IMR-90 (cell line): ENCODE results near the gene SNX5. TPM values are rescaled to one million over a fixed set of nuclear protein-coding genes. Genes with fewer than 3 reads are reported as not detected.

Source experiments
- ATAC-seq: fragments of 200-7000 bp; cut with Tn5 transposase; 2 replicates; pipeline ENCODE4 v1.9.1; 2020; ENCODE audit warnings: low read depth, mild to moderate bottlenecking, moderate library complexity
- Bru-seq: library from RNA; stranded (reverse); fragments of 400-500 nt; gene quantifications from one replicate; lab custom pipeline; 2021; lab: Mats Ljungman, UMichigan
- BruChase-seq, 2 experiments: library from RNA; stranded (reverse); fragments of 400-500 nt; gene quantifications; one replicate each; lab custom pipeline; 2021; lab: Mats Ljungman, UMichigan
- BruUV-seq: library from RNA; stranded (reverse); fragments of 400-500 nt; replicated peaks from 2 replicates; lab custom pipeline; 2021; lab: Mats Ljungman, UMichigan
- CTCF ChIA-PET: fragments of 300-600 bp; formaldehyde crosslinking; extraction: SDS; loops from one replicate; lab custom pipeline; 2021; ENCODE audit warnings: antibody characterized with exemption; lab: Yijun Ruan, JAX
- POLR2A ChIA-PET: fragments of 300-600 bp; sonication (Branson Sonifier 250); formaldehyde crosslinking; loops from one replicate; lab custom pipeline; 2022; ENCODE audit warnings: antibody characterized with exemption; ENCODE audit not compliant: unreplicated experiment; lab: Charles Lee
- DNase-seq: peaks from one replicate; pipeline ENCODE4 v3.0.0; 2013
- H2AFZ ChIP-seq: replicated peaks from 2 replicates; pipeline ENCODE3; 2013; ENCODE audit warnings: low read length, mild to moderate bottlenecking; ENCODE audit not compliant: poor library complexity
- H2AK5ac ChIP-seq: 2 replicates; pipeline ENCODE4 v1.6.1; 2013; ENCODE audit warnings: low read depth, low read length, inconsistent platforms
- H2AK9ac ChIP-seq: replicated peaks from 2 replicates; pipeline ENCODE3; 2013; ENCODE audit warnings: mild to moderate bottlenecking, low read depth, low read length, moderate library complexity; ENCODE audit not compliant: poor library complexity
- H2BK120ac ChIP-seq: 2 replicates; pipeline ENCODE4 v1.6.1; 2013; ENCODE audit warnings: low read depth, low read length, inconsistent platforms
- H2BK15ac ChIP-seq: 3 replicates; pipeline ENCODE4 v1.6.1; 2013; ENCODE audit warnings: low read depth, low read length, inconsistent platforms
- H2BK20ac ChIP-seq: 2 replicates; pipeline ENCODE4 v1.6.1; 2013; ENCODE audit warnings: low read depth, mild to moderate bottlenecking, inconsistent platforms, low read length, moderate library complexity
- H2BK5ac ChIP-seq: 2 replicates; pipeline ENCODE4 v1.6.1; 2013; ENCODE audit warnings: mild to moderate bottlenecking, low read depth, low read length, inconsistent platforms; ENCODE audit not compliant: poor library complexity, severe bottlenecking
- H3K14ac ChIP-seq: replicated peaks from 2 replicates; pipeline ENCODE4 v1.6.1; 2013; ENCODE audit warnings: low read depth, low read length, inconsistent platforms
- H3K18ac ChIP-seq: 2 replicates; pipeline ENCODE4 v1.6.1; 2013; ENCODE audit warnings: low read depth, low read length, control low read depth
- H3K23ac ChIP-seq: 2 replicates; pipeline ENCODE4 v1.6.1; 2013; ENCODE audit warnings: low read depth, low read length, inconsistent platforms
- H3K27ac ChIP-seq: 2 replicates; pipeline ENCODE4 v1.5.1; 2013; ENCODE audit warnings: mild to moderate bottlenecking, control low read depth, low read length; ENCODE audit not compliant: insufficient read depth
- H3K27me3 ChIP-seq: 2 replicates; pipeline ENCODE4 v1.6.1; 2013; ENCODE audit warnings: low read length; ENCODE audit not compliant: control insufficient read depth, insufficient read depth
- H3K36me3 ChIP-seq: 2 replicates; pipeline ENCODE4 v1.6.1; 2013; ENCODE audit warnings: low read length, mixed read lengths; ENCODE audit not compliant: control insufficient read depth, insufficient read depth
- H3K4ac ChIP-seq: 2 replicates; pipeline ENCODE4 v1.6.1; 2013; ENCODE audit warnings: low read depth, low read length, inconsistent platforms
- H3K4me1 ChIP-seq: 2 replicates; pipeline ENCODE4 v1.6.1; 2013; ENCODE audit warnings: low read length, mixed read lengths; ENCODE audit not compliant: control insufficient read depth, insufficient read depth
- H3K4me2 ChIP-seq: 2 replicates; pipeline ENCODE4 v1.6.1; 2013; ENCODE audit warnings: low read depth, mild to moderate bottlenecking, control low read depth, low read length, moderate library complexity
- H3K4me3 ChIP-seq: 2 replicates; pipeline ENCODE4 v1.5.1; 2013; ENCODE audit warnings: low read depth, mild to moderate bottlenecking, control low read depth, low read length, moderate library complexity; ENCODE audit not compliant: insufficient read depth
- H3K56ac ChIP-seq: 2 replicates; pipeline ENCODE4 v1.6.1; 2013; ENCODE audit warnings: low read length, inconsistent platforms; ENCODE audit not compliant: insufficient read depth; ENCODE audit errors: extremely low read depth
- H3K79me1 ChIP-seq, 2 experiments: 2 replicates each; pipeline ENCODE4 v1.6.1; 2013; ENCODE audit warnings: low read length in 2 of 2, inconsistent platforms in 1 of 2, low read depth in 1 of 2
- H3K9ac ChIP-seq: 2 replicates; pipeline ENCODE4 v1.6.1; 2013; ENCODE audit warnings: low read depth, low read length, control low read depth
- H3K9me1 ChIP-seq: 2 replicates; pipeline ENCODE4 v1.6.1; 2013; ENCODE audit warnings: low read length, inconsistent platforms; ENCODE audit not compliant: insufficient read depth
- H3K9me3 ChIP-seq: 2 replicates; pipeline ENCODE4 v1.6.1; 2013; ENCODE audit warnings: low read length; ENCODE audit not compliant: control insufficient read depth, insufficient read depth
- H4K20me1 ChIP-seq: 2 replicates; pipeline ENCODE4 v1.6.1; 2013; ENCODE audit warnings: low read length, inconsistent platforms; ENCODE audit not compliant: insufficient read depth
- H4K5ac ChIP-seq: 2 replicates; pipeline ENCODE4 v1.6.1; 2013; ENCODE audit warnings: mild to moderate bottlenecking, low read depth, low read length, control low read depth
- H4K8ac ChIP-seq, 2 experiments: 2 replicates each; pipeline ENCODE4 v1.6.1; 2013; ENCODE audit warnings: low read depth in 2 of 2, low read length in 2 of 2, control low read depth in 1 of 2, inconsistent platforms in 1 of 2
- H4K91ac ChIP-seq: 2 replicates; pipeline ENCODE4 v1.6.1; 2013; ENCODE audit warnings: low read depth, low read length, inconsistent platforms; ENCODE audit not compliant: insufficient read depth
- BHLHE40 ChIP-seq: fragments of 150-350 bp; IDR thresholded peaks from 2 replicates; pipeline ENCODE4 v1.6.1; 2016; ENCODE audit warnings: mild to moderate bottlenecking, low read depth, low read length
- CEBPB ChIP-seq: IDR thresholded peaks from 2 replicates; pipeline ENCODE4 v1.6.1; 2012; ENCODE audit warnings: low read depth, low read length, improper control_type of control experiment
- CHD1 ChIP-seq: IDR thresholded peaks from 2 replicates; pipeline ENCODE4 v1.6.1; 2012; ENCODE audit warnings: low read depth, low read length, improper control_type of control experiment
- ELK1 ChIP-seq: fragments of 150-350 bp; IDR thresholded peaks from 2 replicates; pipeline ENCODE4 v1.6.1; 2016; ENCODE audit warnings: low read depth, mild to moderate bottlenecking, low read length, moderate library complexity, borderline replicate concordance
- FOS ChIP-seq: fragments of 150-350 bp; IDR thresholded peaks from 2 replicates; pipeline ENCODE4 v1.6.1; 2016; ENCODE audit warnings: low read depth, low read length
- MAZ ChIP-seq: IDR thresholded peaks from 2 replicates; pipeline ENCODE4 v1.6.1; 2012; ENCODE audit warnings: low read depth, mild to moderate bottlenecking, low read length, improper control_type of control experiment, moderate library complexity, borderline replicate concordance
- MXI1 ChIP-seq: IDR thresholded peaks from 2 replicates; pipeline ENCODE4 v1.6.1; 2012; ENCODE audit warnings: low read depth, mild to moderate bottlenecking, low read length, moderate library complexity, borderline replicate concordance
- NFE2L2 ChIP-seq: fragments of 150-350 bp; IDR thresholded peaks from 2 replicates; pipeline ENCODE4 v1.6.1; 2016; ENCODE audit warnings: low read depth, mild to moderate bottlenecking, low read length
- RAD21 ChIP-seq: IDR thresholded peaks from 2 replicates; pipeline ENCODE4 v1.6.1; 2012; ENCODE audit warnings: low read length, improper control_type of control experiment
- RCOR1 ChIP-seq: IDR thresholded peaks from 2 replicates; pipeline ENCODE4 v1.6.1; 2012; ENCODE audit warnings: mild to moderate bottlenecking, low read length, improper control_type of control experiment; ENCODE audit not compliant: insufficient replicate concordance
- RFX5 ChIP-seq: IDR thresholded peaks from 2 replicates; pipeline ENCODE4 v1.8.0; 2012; ENCODE audit warnings: low read depth, mild to moderate bottlenecking, low read length, moderate library complexity
- USF2 ChIP-seq: fragments of 150-350 bp; IDR thresholded peaks from 2 replicates; pipeline ENCODE4 v1.6.1; 2017; ENCODE audit warnings: mild to moderate bottlenecking, antibody characterized with exemption, low read length, low read depth
- WGBS, 2 experiments: methylation state at CpG; one replicate each; pipeline versions ENCODE4 v1.1.5 to v1.1.7; 2013; ENCODE audit warnings: missing lambda C conversion rate in 2 of 2; ENCODE audit not compliant: insufficient read length in 1 of 2; ENCODE audit errors: extremely low coverage in 2 of 2; 5-methylcytosine and 5-hydroxymethylcytosine counted together
- dilution Hi-C: fragments of 300-500 bp; cut with HindIII; formaldehyde crosslinking; loops from one replicate; pipeline ENCODE4 v1.14.3; 2018; ENCODE audit warnings: low sequenced_read_pairs; ENCODE audit not compliant: unreplicated experiment
- in situ Hi-C: fragments of 300-500 bp; cut with MboI; formaldehyde crosslinking; loops from 3 replicates; pipeline ENCODE4 v1.14.3; 2019; ENCODE audit warnings: low sequenced_read_pairs, inconsistent platforms, mixed read lengths
- intact Hi-C: fragments of 100-400 bp; cut with micrococcal nuclease; formaldehyde crosslinking; loops from 2 replicates; pipeline ENCODE4 v1.10.0; 2022
- long read RNA-seq: library from polyadenylated mRNA; unstranded; transcript quantifications from one replicate; pipeline ENCODE4 v2.0.0, GENCODE V29; 2021; ENCODE audit not compliant: unreplicated experiment
- polyA plus RNA-seq, 3 experiments: library from polyadenylated mRNA; depleted of rRNA; stranded (reverse); fragments of >200 nt; gene quantifications; 2 replicates each; pipeline ENCODE4 v1.2.3, GENCODE V29; 2012; ENCODE audit warnings: low replicate concordance in 1 of 3
- total RNA-seq: library from RNA; depleted of rRNA; stranded (reverse); fragments of >200 nt; gene quantifications from 2 replicates; pipeline ENCODE4 v1.2.3, GENCODE V29; 2012; rRNA removed

Gene SNX5
- 65.4 and 85.0 TPM in 2 replicates for total RNA-seq
- 76.7 and 92.8 TPM in 2 replicates for polyA plus RNA-seq (2012; rRNA removed)
- polyA plus RNA-seq (2012; cell fraction: cytosol; rRNA removed): 36.7 and 37.4 TPM in 2 replicates
- 163 and 192 TPM in 2 replicates for polyA plus RNA-seq (2012; cell fraction: nucleus; rRNA removed; ENCODE audit: low replicate concordance)
- percentile 97 among the genes with signal in this experiment for Bru-seq, nascent RNA
- percentile 94 among the genes with signal in this experiment for BruChase-seq, experiment 1, labeled RNA remaining after a 6-hour chase
- percentile 95 among the genes with signal in this experiment for BruChase-seq, experiment 2, labeled RNA remaining after a 2-hour chase
- long read RNA-seq, transcript SNX5-202 (14 exons, 2,288 nt): minor isoform, 15 of 75 reads
- long read RNA-seq, transcript SNX5-201 (13 exons, 2,270 nt): major isoform, 32 of 75 reads
- long read RNA-seq, partial matches to known transcripts: 13 of 75 reads
- long read RNA-seq, other reads (novel, unspliced or antisense): 6 of 75 reads

- peak within 1 kb of the TSS; percentile 92 for H2AK5ac ChIP-seq
- peak within 1 kb of the TSS; percentile 95 for H3K23ac ChIP-seq
- H3K9me3 ChIP-seq: no peaks in the 10 kb centered on the region
- peak within 1 kb of the TSS; percentile 95 for H2AFZ ChIP-seq
- H3K27ac ChIP-seq: peak within 1 kb of the TSS; percentile 99
- H3K4me1 ChIP-seq: peaks cover 11% of the 10 kb centered on the region
- intact Hi-C loops: no loop called here
- no TSS peak for BruUV-seq
- H2AK9ac ChIP-seq: peak within 1 kb of the TSS; percentile 98
- H3K9ac ChIP-seq: peak within 1 kb of the TSS; percentile 98
- H4K8ac ChIP-seq: peak within 1 kb of the TSS; percentile 82 to 99
- peaks cover 4% of the 10 kb centered on the region for H3K9me1 ChIP-seq
- peaks cover 5 to 33% of the 10 kb centered on the region in 2 experiments; a peak in 3 of 4 replicates for H3K79me1 ChIP-seq
- dilution Hi-C loops: no loop called here
- H4K5ac ChIP-seq: peak within 1 kb of the TSS; percentile 98
- H3K18ac ChIP-seq: peak within 1 kb of the TSS; percentile 98
- peak within 1 kb of the TSS; percentile 94 for H2BK120ac ChIP-seq
- H4K91ac ChIP-seq: peak within 1 kb of the TSS; percentile 99
- peak; percentile 99 for DNase-seq
- H3K4me2 ChIP-seq: peak within 1 kb of the TSS; percentile 94
- H4K20me1 ChIP-seq: peaks cover 41% of the 10 kb centered on the region
- peak within 1 kb of the TSS; percentile 83 for H3K4me3 ChIP-seq
- H2BK20ac ChIP-seq: peak within 1 kb of the TSS; percentile 60
- peaks cover 2% of the 10 kb centered on the region for H3K36me3 ChIP-seq
- H2BK15ac ChIP-seq: peak within 1 kb of the TSS; percentile 92; the same call in 2 of the 3 replicates
- peak within 1 kb of the TSS; percentile 98 for H3K4ac ChIP-seq
- ChIA-PET POLR2A (interaction anchor here (0.6 to 0.8 kb wide), 2 partner anchors 294 to 411 kb away, joined by 3 read pairs; no protein-coding TSS in a partner anchor), CTCF (interaction anchor here (0.7 kb wide), 1 partner anchor 301 kb away, joined by 3 read pairs; no protein-coding TSS in a partner anchor)
- H3K27me3 ChIP-seq: no peaks in the 10 kb centered on the region
- peak within 1 kb of the TSS; percentile 97 for H2BK5ac ChIP-seq
- in situ Hi-C loops: no loop called here
- H3K14ac ChIP-seq: peak within 1 kb of the TSS; percentile 98
- WGBS, 2 experiments: 3% methylated on average over 34 of the region's 96 CpGs; no CpG with 5 or more reads in 1 of the 2 experiments
- H3K56ac ChIP-seq: peak within 1 kb of the TSS; percentile 95
- ATAC-seq: peak; percentile 93
- TF ChIP-seq USF2 (peak; percentile 90), ELK1 (no peak), BHLHE40 (0 out of 2 replicates have a peak, but pooled peaks have one; percentile 24), NFE2L2 (0 out of 2 replicates have a peak, but pooled peaks have one; percentile 24), CHD1 (peak; percentile 88; the same call in 1 of the 2 replicates), RCOR1 (no peak), RAD21 (no peak), MXI1 (peak; percentile 98), MAZ (peak; percentile 73; the same call in 1 of the 2 replicates), FOS (0 out of 2 replicates have a peak, but pooled peaks have one; percentile 14), CEBPB (no peak), RFX5 (no peak)
These were observed at the start of gene SNX5, which contains the start of gene MGME1 for GRCh38 chr20:17968366-17969277. Gene SNX5 (minus strand): TSS chr20:17968794. CDS start chr20:17968425, 369 bp downstream. Gene MGME1 (plus strand): TSS chr20:17969018. CDS start chr20:17969860, 842 bp downstream.
